ENCODE measurements around the gene SLC22A14.

DNA sequence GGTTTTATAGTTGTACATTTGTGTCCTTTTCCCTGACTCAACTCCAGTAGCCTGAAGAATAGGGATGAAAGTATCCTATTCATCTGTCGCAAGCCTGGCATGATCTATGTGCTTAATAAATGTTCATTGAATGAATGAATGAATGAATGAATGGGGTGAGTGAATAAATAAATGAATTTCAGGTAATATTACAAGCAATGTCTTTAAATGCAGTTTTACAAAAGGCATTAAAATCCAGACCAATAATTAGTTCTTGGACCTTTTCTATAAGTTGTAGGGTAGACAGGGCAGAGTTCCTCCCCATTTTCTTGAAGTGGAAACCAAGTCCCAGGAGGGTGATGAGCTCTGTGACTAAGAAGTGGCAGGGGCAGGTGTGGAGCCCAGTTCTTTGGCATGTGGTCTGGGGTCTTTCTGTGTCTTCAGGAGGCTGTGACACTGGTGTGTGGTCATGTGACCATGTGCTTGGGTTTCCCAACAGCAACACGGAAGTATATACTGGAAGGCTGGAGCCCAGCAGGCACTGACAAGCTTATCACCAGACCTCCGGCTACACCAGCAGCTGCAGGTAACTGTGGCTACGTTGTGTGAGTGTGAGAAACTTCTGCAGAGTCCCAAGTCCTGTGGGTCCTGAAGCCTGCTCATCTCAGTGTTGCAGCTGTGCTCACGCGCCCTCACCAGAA, 82.8 kb downstream of the SLC22A14 start:
- TF ChIP-seq POLR2AphosphoS5 (IDR thresholded peaks at IDR 0.05; ENCODE audit: low read depth, low read length) (no peak), POLR2A (IDR thresholded peaks at IDR 0.05; ENCODE audit: low read depth, low read length) (no peak), TAF1 (IDR thresholded peaks at IDR 0.05; ENCODE audit: borderline replicate concordance, low read depth, low read length) (no peak)

Measured in GM12892 (cell line).